Globus pallidus (tissue), 1 donor: ENCODE results near the gene LMO7.
"Not testable (repeated sequence)": the region's sequence is repeated elsewhere in the genome, so short reads cannot be mapped to it uniquely, and the experiment has no call there.

Experiments used
- DNase-seq: peaks from one replicate; pipeline ENCODE4 v3.0.0-alpha.2; 2015; ENCODE audit warnings: low spot score

LMO7 gene

GRCh38 chr13:75699062-75699461 is 62.9 kb downstream of the LMO7 start:
- no peak for DNase-seq

DNA sequence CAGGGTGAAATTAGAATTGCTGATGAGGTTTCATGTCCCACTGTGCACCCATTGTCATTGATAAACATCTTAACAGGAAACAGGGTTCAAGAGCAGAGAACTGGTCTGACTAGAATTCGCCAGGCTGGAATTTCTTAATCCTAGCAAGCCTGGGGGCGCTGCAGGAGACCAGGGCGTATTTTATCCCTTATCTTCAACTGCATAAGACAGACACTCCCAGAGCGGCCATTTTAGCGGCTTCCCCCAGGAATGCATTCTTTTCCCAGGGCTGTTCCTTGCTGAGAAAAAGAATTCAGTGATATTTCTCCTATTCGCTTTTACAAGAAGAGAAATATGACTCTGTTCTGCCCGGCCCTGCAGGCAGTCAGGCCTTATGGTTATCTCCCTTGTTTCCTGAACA is 63.6 kb downstream of the LMO7 start:
- DNase-seq, result not testable (repeated sequence)

GRCh38 chr13:75700552-75700951 is 64.4 kb downstream of the LMO7 start:
- no peak for DNase-seq

GRCh38 chr13:75702476-75702875 is 66.3 kb downstream of the LMO7 start:
- no peak for DNase-seq

DNA sequence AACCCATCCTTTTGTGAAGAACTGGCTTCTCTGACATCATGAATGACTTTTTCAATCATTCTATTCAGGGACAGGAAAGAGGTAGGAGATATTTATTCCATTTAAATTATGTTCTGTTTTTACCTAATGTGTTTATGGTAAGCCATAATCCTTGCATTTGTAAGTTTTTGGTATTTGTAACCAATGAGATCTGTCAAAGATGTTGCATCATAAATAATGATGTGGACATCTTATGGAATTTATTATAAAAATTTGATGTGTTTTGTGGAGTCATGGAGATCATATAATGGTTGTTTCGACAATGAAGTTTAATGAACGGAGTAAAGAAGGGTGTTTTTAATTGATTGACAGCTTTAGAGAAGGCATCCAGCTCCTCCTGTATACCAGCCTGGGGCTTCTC is 67.6 kb downstream of the LMO7 start:
- no peak for DNase-seq

DNA sequence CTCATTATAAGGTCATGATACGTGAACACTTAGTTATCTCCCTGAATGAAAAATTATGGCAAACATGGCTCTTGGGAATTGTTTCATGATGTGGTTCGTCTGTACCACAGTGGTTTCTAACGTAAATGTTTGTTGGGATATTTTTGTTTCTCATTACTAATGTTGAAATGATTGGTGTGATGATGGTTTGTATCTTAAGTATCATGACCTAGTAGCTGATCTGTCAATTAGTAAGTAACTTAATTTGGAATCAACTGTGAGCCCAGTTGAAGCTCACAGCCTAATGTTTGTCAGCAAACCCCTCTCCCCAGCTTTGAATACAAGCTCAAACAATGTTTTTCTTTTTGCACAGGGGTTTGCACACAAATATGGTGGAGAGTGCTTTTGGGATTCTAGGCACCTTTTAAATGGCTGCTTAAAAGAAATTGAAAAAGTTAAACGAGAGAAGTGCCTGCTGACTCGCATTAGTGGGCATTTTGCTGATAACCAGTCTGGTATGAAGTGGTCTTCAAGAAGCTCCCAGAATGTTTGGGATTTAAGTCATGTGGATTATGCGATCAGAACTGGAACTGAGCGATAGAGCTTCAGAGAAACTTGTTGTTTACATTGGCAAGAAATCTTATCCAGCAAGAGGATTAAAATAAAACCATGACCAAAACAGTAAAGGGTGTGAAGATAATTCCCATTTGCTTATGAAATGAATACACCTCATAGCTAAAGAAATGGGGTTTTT is 68.2 kb downstream of the LMO7 start:
- DNase-seq, result no peak

- no peak for DNase-seq
Observed at GRCh38 chr13:75704927-75705288, 68.8 kb downstream of the LMO7 start.

- no peak for DNase-seq
Observed at GRCh38 chr13:75705395-75705794, 69.3 kb downstream of the LMO7 start.

- no peak for DNase-seq
Observed at GRCh38 chr13:75705908-75706307, 69.8 kb downstream of the LMO7 start.

DNA sequence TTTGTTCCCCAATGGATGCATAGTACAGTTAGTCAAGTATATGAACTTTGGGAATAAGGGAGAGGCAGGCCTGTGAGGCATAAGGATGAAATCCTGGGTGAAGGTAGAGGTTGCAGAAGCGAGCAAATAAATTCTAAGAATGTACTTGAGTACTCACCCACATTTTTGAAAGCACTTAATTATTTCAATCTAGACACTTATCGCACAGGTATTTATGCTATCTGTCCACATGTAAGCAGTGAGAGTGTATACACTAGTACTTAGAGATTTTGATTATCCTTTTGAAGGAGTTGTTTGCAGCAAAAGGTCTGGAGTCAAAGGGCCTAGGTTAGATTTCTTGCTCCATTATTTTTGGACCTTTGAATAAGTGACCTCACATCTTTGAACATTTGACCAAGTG is 77.7 kb downstream of the LMO7 start:
- no peak for DNase-seq

DNA sequence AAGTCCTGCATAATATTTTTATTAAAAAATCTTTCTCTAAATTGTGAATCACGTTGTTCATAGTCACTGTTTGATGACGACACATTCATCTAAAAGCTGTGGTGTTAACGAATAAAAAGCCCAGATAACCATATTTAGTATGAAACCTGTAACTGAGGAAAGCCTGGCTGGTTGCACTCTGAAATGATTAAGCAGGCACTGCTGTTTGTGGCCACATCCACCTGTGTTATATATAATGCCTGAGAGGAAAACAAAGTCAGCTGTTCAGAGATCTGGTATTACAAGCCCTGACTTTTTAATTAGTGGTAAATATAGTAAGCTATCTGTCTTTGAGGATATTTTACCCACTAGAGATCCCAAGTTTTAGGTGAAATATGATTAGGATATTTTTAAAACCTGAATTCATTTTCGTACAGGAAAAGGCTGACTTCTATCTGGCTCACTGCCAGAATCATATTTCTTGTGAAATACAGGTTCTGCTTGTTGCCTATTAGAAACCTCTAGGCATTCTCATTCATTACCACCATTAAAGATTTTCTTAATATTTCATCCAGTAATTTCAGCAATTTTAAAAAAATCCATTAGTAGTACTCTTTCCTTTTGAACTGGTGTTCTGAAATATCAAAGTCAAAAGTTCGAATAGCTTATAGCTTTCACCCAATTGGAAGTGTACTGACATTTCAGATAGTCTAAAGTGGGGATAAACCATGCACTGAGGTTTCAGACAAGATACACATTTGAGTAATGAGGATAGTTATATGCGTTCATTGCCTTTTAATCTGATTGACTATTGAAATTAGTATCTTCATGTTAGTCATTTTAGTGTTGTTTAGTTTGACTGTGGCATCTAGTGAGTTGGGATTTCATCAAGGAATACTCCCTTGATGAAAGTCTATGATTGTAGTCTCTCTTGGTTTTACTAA is 79.7 kb downstream of the LMO7 start:
- no peak for DNase-seq

DNA sequence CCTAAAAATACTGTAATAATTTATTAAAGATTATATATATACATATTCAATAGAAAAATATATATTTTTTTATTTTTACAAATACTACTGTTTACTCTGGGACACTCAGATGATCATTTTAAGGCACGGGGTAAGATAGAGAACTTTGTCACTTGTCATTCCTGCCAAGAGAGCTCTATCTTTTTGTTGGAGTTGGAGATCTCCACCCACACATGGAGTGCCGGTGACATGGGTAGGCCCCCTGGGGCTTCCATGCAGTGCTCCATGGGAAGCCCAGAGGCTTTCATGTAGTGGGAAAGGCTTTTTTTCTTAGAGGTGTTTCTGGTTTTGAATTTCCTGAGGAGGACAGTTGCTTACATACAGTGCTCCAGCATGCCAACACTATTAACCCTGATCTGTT is 81.4 kb downstream of the LMO7 start:
- no peak for DNase-seq

DNA sequence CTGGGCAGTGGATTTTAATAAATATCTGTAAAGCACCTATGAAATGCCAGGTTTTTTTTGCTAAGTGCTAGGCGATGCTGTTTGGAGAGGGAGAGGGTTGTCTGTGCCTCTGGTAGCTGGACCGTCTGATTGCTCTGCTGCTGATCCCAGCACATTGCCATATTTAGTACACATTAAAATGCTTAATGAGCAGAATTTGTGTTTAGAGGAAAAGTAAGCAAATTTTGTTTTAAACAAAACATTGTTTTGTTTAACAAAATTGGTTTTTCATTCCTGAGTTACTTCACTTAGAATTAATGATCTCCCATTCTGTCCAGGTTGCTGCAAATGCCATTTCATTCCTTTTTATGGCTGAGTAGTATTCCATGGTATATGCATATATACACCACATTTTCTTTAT is 85.2 kb downstream of the LMO7 start:
- DNase-seq, result no peak

DNA sequence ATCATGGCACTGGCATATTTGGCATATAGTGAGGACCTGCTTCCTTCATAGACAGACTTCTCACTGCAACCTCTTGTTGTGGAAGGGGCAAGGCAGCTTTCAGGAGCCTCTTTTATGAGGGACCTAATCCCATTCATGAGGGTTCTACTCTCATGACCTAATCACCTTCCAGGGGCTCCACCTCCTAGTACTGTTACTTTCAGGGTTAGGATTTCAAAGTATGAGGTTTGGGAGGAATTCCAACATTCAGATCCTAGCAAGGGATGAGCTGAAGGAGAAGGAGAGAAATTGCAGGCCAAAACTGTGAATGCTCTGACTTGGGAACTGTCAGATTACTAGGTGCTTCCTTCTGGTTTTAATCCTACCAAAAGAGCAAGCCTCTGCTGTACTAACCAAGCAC is 87.8 kb downstream of the LMO7 start:
- DNase-seq, result no peak

- DNase-seq, result no peak
Observed at GRCh38 chr13:75724752-75725517, 88.8 kb downstream of the LMO7 start.

DNA sequence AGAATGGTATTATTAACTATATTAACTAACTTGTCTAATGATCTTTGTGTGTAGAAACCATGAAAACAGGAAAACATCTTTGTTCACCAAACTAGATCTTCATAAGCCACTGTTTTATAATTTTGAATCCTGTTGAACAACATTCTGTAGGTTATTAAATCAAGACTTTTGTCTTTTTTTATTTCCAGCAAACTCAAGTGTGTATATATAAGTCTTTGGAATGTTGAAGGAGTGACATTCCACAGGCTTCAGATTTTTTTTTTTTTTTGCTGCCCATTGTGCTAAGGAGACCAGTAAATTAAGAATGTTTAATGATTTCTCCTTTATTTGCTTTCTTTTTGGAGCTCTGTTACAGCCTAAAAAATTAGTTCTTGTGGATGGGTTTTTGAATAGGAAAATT is 89.6 kb downstream of the LMO7 start:
- no peak for DNase-seq

DNA sequence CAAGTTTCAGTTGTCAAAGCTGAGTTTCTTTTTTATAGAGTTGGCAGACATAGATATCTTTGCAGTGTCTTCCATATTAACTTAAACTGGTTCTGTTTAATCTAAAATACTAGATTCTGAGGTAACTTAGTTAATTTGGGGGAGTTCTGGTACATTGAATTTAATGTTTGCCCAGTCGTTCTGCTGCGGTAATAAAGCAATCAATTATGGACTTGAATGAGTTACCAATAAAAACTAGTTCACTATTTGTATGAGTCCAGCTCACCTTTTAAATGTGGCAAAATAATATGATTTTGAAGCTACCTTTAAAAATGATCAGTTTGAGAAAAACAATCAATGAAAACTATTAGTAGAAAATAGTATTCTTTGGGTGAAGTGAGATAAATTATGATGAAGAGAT is 90.2 kb downstream of the LMO7 start:
- DNase-seq, result no peak

DNA sequence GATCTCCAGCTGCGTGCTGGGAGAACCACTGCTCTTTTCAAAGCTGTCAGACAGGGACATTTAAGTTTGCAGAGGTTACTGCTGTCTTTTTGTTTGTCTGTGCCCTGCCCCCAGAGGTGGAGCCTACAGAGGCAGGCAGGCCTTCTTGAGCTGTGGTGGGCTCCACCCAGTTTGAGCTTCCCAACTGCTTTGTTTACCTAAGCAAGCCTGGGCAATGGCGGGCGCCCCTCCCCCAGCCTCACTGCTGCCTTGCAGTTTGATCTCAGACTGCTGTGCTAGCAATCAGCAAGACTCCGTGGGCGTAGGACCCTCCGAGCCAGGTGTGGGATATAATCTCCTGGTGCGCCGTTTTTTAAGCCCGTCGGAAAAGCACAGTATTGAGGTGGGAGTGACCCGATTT is 97.0 kb downstream of the LMO7 start:
- not testable (repeated sequence) for DNase-seq

DNA sequence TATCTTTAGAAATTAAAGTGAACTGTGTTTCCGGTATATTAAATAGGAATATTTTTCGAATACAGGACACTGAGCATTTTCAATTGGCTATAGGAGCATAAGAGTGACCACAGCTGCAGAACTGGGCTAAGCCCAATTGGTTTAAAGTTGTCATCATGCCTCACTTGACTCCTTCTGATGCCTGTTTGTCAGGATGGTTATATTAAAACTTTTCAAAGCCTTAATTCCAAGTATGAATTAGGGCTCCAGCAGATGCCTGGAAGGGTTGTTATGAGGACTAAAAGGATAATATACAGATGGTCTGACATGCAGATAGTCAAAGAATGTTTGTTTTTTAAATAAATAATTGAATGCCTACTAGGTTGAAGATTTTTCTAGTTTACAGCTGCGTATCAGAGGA is 100.0 kb downstream of the LMO7 start:
- DNase-seq, result no peak

- no peak for DNase-seq
Observed at GRCh38 chr13:75738841-75739240, 102.7 kb downstream of the LMO7 start.

DNA sequence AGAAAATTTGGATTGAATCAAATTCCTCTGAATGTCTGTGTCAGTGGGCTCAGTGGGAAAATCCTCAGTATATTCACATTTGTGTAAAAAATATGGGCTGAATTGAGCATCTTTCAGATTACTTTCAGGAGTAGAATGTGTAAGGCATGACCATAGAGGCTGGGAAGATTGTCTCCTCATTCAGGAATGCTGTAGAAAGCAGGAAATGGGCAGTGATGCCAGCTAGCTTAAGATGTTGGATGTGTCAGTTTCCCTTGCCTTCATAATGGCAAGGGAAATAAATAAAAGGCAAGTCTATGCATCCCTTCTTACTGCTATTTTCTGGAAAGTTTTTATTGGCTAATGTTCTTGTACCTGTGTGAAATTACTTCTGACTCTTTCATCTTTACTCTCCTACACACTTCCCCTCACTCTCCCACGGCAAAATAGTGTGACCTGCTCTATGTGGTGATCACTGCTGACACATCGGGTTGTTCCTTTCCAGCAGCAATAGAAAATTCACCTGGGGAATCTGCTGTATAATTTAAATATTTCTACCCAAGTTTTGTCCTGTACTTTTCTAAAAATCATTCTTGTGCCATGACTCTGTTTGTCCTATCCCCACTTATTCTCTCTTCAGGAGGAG is 103.2 kb downstream of the LMO7 start:
- DNase-seq, result no peak

GRCh38 chr13:75740031-75740430 is 103.9 kb downstream of the LMO7 start:
- DNase-seq, result no peak
